GM18909 (cell line): ENCODE results near the gene RNGTT.
"Not testable (repeated sequence)": the region's sequence is repeated elsewhere in the genome, so short reads cannot be mapped to it uniquely, and the experiment has no call there.

ENCODE experiments used
- ATAC-seq: cut with Tn5 transposase; IDR thresholded peaks from one replicate; pipeline ENCODE4 v1.9.1; 2021; ENCODE audit warnings: mild to moderate bottlenecking; ENCODE audit not compliant: unreplicated experiment, poor library complexity

The RNGTT gene

GRCh38 chr6:88869263-88870020, 94.0 kb downstream of the RNGTT start:
- ATAC-seq = no peak

- no peak for ATAC-seq
Measured at GRCh38 chr6:88867841-88868731, 95.3 kb downstream of the RNGTT start.

- ATAC-seq = no peak
Measured at GRCh38 chr6:88866856-88867255, 96.6 kb downstream of the RNGTT start.

GRCh38 chr6:88865275-88865674, 98.1 kb downstream of the RNGTT start:
- ATAC-seq = no peak

- no peak for ATAC-seq
Measured at GRCh38 chr6:88864359-88865054, 98.9 kb downstream of the RNGTT start.

- ATAC-seq = no peak
Measured at GRCh38 chr6:88860310-88860709, 103.1 kb downstream of the RNGTT start.

- no peak for ATAC-seq
Measured at GRCh38 chr6:88858455-88858854, 105.0 kb downstream of the RNGTT start.

- ATAC-seq = no peak
Measured at GRCh38 chr6:88856566-88856965, 106.9 kb downstream of the RNGTT start.

GRCh38 chr6:88855541-88856147, 107.8 kb downstream of the RNGTT start:
- ATAC-seq = no peak

GRCh38 chr6:88852775-88853174, 110.6 kb downstream of the RNGTT start:
- no peak for ATAC-seq

- no peak for ATAC-seq
Measured at GRCh38 chr6:88852000-88852399, 111.4 kb downstream of the RNGTT start.

GRCh38 chr6:88848870-88849269, 114.5 kb downstream of the RNGTT start:
- no peak for ATAC-seq

- no peak for ATAC-seq
Measured at GRCh38 chr6:88843040-88843439, 120.4 kb downstream of the RNGTT start.

GRCh38 chr6:88842320-88842719, 121.1 kb downstream of the RNGTT start:
- no peak for ATAC-seq

GRCh38 chr6:88840796-88841539, 122.5 kb downstream of the RNGTT start:
- ATAC-seq = no peak

GRCh38 chr6:88840289-88840688, 123.1 kb downstream of the RNGTT start:
- ATAC-seq = no peak

- no peak for ATAC-seq
Measured at GRCh38 chr6:88839280-88839679, 124.1 kb downstream of the RNGTT start.

- no peak for ATAC-seq
Measured at GRCh38 chr6:88835210-88835609, 128.2 kb downstream of the RNGTT start.

GRCh38 chr6:88833071-88833470, 130.3 kb downstream of the RNGTT start:
- ATAC-seq = not testable (repeated sequence)

- not testable (repeated sequence) for ATAC-seq
Measured at GRCh38 chr6:88827599-88827998, 135.8 kb downstream of the RNGTT start.
